ENCODE measurements around the gene GPC5. TPM values are rescaled to one million over a fixed set of nuclear protein-coding genes. Genes with fewer than 3 reads are reported as not detected.

The GPC5 gene
- total and polyA plus RNA-seq, 9 of the 15 experiments (the other 6 are each of a cell fraction or from before 2014, with no cell fraction given) = 0.18 to 0.27 TPM; not detected in 7

DNA sequence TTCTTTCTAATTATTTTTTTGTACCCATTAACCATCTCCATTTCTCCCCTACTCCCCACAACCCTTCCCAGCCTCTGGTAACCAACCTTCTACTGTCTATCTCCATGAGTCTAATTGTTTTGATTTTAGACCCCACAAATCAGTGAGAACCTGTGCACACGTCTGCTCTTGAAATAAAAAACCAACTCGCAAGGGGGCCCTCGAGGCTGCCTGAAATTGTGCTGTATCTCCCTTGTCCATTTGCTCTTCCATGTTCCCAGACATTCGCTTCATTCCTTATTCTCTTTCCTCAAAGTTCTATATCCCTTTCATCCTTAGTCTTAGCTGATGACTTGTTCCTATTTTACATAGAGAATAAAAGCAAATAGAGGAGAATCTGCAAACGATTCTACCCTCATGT, 95.0 kb downstream of the GPC5 start (continued):
- TF ChIP-seq, protein P1, sequence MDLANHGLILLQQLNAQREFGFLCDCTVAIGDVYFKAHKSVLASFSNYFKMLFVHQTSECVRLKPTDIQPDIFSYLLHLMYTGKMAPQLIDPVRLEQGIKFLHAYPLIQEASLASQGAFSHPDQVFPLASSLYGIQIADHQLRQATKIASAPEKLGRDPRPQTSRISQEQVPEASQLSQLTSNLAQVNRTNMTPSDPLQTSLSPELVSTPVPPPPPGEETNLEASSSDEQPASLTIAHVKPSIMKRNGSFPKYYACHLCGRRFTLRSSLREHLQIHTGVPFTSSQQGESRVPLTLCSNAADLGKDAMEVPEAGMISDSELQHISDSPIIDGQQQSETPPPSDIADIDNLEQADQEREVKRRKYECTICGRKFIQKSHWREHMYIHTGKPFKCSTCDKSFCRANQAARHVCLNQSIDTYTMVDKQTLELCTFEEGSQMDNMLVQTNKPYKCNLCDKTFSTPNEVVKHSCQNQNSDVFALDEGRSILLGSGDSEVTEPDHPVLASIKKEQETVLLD (IDR thresholded peaks at IDR 0.05) = no peak
- TF ChIP-seq, protein P2, sequence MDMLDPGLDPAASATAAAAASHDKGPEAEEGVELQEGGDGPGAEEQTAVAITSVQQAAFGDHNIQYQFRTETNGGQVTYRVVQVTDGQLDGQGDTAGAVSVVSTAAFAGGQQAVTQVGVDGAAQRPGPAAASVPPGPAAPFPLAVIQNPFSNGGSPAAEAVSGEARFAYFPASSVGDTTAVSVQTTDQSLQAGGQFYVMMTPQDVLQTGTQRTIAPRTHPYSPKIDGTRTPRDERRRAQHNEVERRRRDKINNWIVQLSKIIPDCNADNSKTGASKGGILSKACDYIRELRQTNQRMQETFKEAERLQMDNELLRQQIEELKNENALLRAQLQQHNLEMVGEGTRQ (CRISPR knock-in tag; IDR thresholded peaks at IDR 0.05) = no peak
- TF ChIP-seq DDX20 (tag; IDR thresholded peaks at IDR 0.05; ENCODE audit: low read depth) = no peak
- TF ChIP-seq HEY1 (CRISPR knock-in tag; IDR thresholded peaks at IDR 0.05; ENCODE audit: borderline replicate concordance) = no peak
- no peak for TF ChIP-seq NFYB (IDR thresholded peaks at IDR 0.05; ENCODE audit: extremely low read depth, insufficient read length)
- no peak for TF ChIP-seq ESRRA (IDR thresholded peaks at IDR 0.05; ENCODE audit: borderline replicate concordance, low read depth)
- peak; percentile 58; the same call in 1 of the 2 replicates for TF ChIP-seq PHF21A (IDR thresholded peaks at IDR 0.05; ENCODE audit: borderline replicate concordance, low read depth)
- TF ChIP-seq MTF1 (CRISPR knock-in tag; IDR thresholded peaks at IDR 0.05; ENCODE audit: borderline replicate concordance) = no peak
- TF ChIP-seq, protein P3, sequence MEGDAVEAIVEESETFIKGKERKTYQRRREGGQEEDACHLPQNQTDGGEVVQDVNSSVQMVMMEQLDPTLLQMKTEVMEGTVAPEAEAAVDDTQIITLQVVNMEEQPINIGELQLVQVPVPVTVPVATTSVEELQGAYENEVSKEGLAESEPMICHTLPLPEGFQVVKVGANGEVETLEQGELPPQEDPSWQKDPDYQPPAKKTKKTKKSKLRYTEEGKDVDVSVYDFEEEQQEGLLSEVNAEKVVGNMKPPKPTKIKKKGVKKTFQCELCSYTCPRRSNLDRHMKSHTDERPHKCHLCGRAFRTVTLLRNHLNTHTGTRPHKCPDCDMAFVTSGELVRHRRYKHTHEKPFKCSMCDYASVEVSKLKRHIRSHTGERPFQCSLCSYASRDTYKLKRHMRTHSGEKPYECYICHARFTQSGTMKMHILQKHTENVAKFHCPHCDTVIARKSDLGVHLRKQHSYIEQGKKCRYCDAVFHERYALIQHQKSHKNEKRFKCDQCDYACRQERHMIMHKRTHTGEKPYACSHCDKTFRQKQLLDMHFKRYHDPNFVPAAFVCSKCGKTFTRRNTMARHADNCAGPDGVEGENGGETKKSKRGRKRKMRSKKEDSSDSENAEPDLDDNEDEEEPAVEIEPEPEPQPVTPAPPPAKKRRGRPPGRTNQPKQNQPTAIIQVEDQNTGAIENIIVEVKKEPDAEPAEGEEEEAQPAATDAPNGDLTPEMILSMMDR (IDR thresholded peaks at IDR 0.05 in 2 of 3, conservative IDR thresholded peaks at IDR 0.05 in 1 of 3; ENCODE audit: insufficient read depth in 2 of 3, low read depth in 1 of 3, low read length in 3 of 3) = peak; percentile 30 to 50 (median 35); a peak in 3 of 6 replicates
- no peak for TF ChIP-seq SPI1 (IDR thresholded peaks at IDR 0.05; ENCODE audit: borderline replicate concordance, low read depth, low read length)
- TF ChIP-seq TEAD1 (CRISPR knock-in tag; IDR thresholded peaks at IDR 0.05) = no peak
- TF ChIP-seq PCBP2 (IDR thresholded peaks at IDR 0.05; ENCODE audit: low read depth, low read length, poor library complexity, severe bottlenecking) = peak; percentile 7
- TF ChIP-seq ZNF224 (CRISPR knock-in tag; IDR thresholded peaks at IDR 0.05) = no peak
- TF ChIP-seq, protein P4, sequence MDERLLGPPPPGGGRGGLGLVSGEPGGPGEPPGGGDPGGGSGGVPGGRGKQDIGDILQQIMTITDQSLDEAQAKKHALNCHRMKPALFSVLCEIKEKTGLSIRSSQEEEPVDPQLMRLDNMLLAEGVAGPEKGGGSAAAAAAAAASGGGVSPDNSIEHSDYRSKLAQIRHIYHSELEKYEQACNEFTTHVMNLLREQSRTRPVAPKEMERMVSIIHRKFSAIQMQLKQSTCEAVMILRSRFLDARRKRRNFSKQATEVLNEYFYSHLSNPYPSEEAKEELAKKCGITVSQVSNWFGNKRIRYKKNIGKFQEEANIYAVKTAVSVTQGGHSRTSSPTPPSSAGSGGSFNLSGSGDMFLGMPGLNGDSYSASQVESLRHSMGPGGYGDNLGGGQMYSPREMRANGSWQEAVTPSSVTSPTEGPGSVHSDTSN (CRISPR knock-in tag; IDR thresholded peaks at IDR 0.05; ENCODE audit: low read depth) = peak; percentile 13; the same call in 1 of the 2 replicates
- TF ChIP-seq, protein P4 (tag; conservative IDR thresholded peaks at IDR 0.05; ENCODE audit: low read depth) = no peak
- TF ChIP-seq DNMT1 (IDR thresholded peaks at IDR 0.05) = no peak
- no peak for TF ChIP-seq SIRT6 (IDR thresholded peaks at IDR 0.05; ENCODE audit: low read depth, low read length)
- TF ChIP-seq FOXM1 (IDR thresholded peaks at IDR 0.05; ENCODE audit: low read depth) = no peak
- TF ChIP-seq FOXM1 (CRISPR knock-in tag; IDR thresholded peaks at IDR 0.05; ENCODE audit: low read depth) = no peak
